HT-29 (cell line): ENCODE results near the gene TOX3. TPM values are rescaled to one million over a fixed set of nuclear protein-coding genes. Genes with fewer than 3 reads are reported as not detected.
A peak's percentile ranks its signal among the peaks of the same experiment; 100 is the strongest.

Experiments used
- DNase-seq: peaks from one replicate; pipeline ENCODE4 v3.0.0-alpha.2; 2015; ENCODE audit warnings: low spot score
- total RNA-seq: library from RNA; depleted of rRNA; stranded (reverse); fragments of >200 nt; shearing (Covaris generic); gene quantifications from 2 replicates; pipeline ENCODE4 v1.2.3, GENCODE V29; 2014

The TOX3 gene
- total RNA-seq, 1 experiment from 2014 or later, result 7.1 TPM

DNA sequence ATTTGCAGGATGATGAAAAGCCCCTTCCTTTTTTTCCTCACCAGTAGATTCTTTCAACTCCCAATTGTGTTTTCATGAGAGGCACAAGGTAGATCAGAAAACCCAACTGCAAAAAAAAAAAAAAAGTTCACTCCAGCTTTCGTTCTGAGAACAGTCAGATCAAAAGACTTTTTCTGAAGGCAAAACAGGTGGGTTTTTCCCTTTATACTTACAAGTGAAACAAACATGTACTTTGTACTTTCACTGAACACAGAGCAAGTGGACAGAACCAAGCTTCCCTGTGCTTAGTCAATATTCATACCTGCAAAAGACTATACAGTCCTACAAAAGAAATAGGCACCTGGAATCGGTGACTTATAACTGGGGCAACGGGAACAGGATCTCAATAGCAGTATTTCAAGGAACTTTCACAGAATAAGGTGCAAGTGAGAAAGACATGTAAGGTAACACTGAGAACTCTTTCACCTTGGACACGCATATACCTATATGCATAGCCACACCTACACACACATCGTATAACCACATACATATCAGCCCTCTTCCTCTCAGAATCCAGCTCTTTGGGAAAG, 54.1 kb downstream of the TOX3 start:
- DNase-seq, result peak; percentile 59

GRCh38 chr16:52491216-52491615, 55.7 kb downstream of the TOX3 start:
- DNase-seq, result no peak

DNA sequence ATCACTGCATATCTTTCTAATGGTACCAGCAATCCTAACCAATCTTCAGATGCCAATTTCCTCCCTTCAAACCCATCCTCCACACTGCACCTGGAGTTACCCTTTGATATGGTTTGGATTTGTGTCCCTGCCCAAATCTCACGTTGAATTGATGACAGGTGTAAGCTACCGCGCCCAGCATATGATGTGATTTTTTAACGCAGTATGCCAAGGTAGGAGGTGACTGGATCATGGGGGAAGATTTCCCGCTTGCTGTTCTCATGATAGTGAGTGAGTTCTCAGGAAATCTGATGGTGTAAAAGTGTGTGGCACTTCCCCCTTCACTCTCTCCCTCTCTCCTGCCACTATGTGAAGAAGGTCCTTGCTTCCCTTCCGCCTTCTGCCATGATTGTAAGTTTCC, 57.0 kb downstream of the TOX3 start:
- no peak for DNase-seq

GRCh38 chr16:52488837-52489289, 58.1 kb downstream of the TOX3 start:
- DNase-seq, result no peak

- DNase-seq, result no peak
These were observed 59.0 kb downstream of the TOX3 start for GRCh38 chr16:52487849-52488457.

GRCh38 chr16:52480237-52480636, 66.7 kb downstream of the TOX3 start:
- DNase-seq, result no peak

- no peak for DNase-seq
These were observed 70.8 kb downstream of the TOX3 start for GRCh38 chr16:52476111-52476510.

- DNase-seq, result no peak
These were observed 72.3 kb downstream of the TOX3 start for GRCh38 chr16:52474679-52475078.

- DNase-seq, result no peak
These were observed 73.8 kb downstream of the TOX3 start for GRCh38 chr16:52473096-52473495.

GRCh38 chr16:52471650-52472370, 75.1 kb downstream of the TOX3 start:
- DNase-seq, result no peak

DNA sequence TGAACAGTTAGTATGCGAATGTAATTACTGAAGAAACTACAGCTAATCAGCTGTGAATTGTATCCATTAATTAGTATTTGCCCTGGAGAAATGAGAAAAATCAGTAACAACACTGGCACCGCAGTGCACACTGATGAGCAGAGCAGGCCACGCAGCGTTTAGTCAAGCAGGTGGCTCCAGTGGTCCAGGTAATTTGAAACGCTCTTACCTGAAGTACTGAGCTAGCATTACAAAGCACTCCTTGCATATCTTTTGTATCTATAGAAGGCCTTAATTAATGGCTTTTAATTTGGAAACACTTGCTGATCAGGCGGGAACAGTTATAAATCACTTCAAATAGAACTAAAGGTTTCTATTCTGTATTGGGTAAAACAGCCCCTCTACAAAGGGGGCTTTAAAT, 76.4 kb downstream of the TOX3 start:
- DNase-seq, result no peak

DNA sequence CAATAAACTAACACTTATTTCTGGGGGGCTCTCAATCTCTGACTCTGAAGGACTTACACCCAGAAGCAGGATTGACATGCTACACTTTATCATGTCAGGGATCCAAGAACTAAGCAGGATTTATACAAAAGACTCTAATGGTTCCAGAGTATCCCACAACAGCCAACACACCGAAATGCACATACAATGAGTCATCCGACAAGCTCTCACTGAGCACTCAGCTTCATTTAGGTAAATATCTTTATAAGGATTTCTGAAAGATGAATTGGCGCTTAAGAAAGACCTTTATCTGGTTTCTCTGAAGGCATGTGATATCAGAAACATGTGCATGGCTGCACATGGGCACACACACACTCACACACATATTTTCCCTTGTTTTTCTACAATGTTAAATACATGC, 77.2 kb downstream of the TOX3 start:
- DNase-seq, result peak; percentile 54

DNA sequence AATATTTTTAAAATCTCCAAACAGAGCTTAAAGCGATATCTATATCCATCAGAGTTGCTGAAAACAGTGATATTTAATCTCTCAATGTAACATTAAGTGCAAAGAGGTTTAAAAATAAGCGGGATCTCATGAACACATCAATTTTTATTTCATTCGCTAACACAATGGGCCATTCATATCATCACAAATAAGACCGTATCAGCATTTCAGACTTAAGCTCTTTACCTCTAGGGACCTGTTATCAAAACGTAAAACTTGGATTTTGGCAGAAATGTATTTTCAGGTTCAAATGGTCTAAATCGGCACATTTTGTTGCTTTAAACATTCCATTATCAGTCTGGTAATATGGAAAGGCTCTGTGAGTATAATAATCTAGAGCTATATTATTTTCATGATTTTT, 77.9 kb downstream of the TOX3 start:
- DNase-seq, result no peak

- DNase-seq, result no peak
These were observed 79.2 kb downstream of the TOX3 start for GRCh38 chr16:52467753-52468152.

- DNase-seq, result no peak
These were observed 79.9 kb downstream of the TOX3 start for GRCh38 chr16:52466994-52467393.

- DNase-seq, result no peak
These were observed 81.2 kb downstream of the TOX3 start for GRCh38 chr16:52465711-52466267.

GRCh38 chr16:52463904-52464303, 83.0 kb downstream of the TOX3 start:
- DNase-seq, result no peak

- no peak for DNase-seq
These were observed 84.1 kb downstream of the TOX3 start for GRCh38 chr16:52462816-52463215.

DNA sequence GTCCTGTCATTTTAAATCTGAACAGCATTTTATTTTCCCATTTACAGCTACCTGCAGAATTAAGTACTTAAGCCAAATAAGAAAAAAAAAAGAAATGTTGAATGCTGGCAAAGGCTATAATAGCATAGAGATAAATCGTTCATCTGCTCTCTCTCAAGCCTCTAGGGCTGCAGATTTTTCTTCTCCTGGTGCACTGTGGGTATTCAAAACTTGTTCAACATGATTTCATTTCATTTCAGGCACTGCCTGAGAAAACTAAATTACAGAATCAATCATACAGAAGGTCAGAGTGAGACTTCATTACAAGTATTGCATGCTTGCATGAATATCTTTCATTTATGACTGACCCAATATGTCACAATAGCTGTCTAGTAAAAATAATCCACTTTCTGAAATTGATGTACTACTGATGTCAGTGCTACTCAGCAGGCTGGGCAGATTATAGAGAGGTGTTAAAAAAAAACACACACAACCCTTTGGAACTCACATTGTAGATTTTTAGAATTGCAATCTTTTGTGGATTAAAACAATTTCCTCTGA, 86.2 kb downstream of the TOX3 start:
- no peak for DNase-seq

DNA sequence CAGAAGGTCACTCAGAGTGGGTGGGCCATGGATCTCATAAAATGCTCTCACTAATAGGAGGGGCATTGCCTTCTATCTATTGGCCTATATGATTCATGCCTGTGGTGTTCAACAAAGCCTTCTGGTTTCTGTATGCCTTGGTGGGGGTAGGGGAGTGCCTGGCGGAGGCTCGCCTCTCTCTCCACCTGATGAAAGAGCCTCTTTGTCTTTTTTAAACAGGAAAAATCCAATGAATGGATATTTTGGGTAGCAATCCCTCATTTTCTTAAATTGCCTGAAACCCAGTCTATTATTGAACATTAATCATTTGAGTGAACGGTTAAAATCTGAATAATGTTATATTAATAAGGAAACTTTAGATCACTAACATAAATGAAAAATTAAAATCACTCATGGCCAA, 90.6 kb downstream of the TOX3 start:
- DNase-seq, result peak; percentile 66

DNA sequence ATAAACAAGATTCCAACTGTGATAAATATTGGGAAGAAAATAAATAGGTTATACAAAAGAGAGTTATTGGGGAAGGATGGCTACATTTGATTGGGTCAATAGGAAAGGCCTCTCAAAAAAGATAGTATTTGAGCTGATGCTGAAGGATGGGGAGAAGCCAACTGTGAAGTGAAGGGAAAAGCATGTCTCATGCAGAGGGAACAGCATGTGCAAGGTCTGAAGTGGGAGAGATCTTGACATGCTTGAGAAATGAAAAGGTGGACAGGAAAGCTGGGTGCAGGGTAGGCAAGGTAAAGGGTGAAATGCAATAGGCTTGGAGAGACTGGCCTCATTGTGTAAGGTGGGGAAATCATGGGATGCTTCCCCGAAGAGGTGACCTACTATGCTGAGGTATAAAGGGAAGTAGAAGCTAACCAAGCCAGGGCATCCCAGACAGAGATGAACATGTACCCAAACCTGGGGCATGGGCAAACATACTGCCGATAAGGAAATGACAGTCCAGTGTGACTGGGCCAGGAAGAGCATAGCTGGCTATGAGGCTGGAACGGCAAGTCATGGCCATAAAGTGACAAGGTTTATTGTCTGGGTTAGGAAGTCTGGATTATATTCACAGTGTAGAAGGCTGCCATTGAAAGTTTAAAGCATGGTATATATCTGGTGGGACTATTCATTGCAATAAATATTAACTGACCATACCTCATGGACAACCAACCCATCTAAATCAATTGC, 91.2 kb downstream of the TOX3 start:
- DNase-seq, result no peak

DNA sequence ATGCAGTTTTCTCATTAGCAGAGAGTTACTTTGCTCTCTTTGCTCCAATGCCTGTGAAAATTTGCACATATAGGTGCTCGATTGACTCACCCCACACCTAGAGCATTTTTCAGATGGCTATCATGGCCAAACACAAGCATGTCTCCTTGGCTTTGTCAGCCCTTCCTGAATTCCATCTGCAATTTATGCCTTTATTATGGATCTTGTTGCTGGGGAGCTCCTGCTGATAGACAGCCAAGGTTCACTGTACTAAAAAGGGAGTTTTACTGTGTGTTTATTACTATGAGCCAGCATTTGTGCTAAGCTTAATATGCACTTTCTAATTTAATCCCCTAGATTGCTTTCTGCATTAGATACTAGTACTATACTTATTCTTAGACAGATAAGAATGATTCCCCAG, 93.3 kb downstream of the TOX3 start:
- DNase-seq, result no peak
